ENCODE data around the gene PITPNM2. TPM values are rescaled to one million over a fixed set of nuclear protein-coding genes. Genes with fewer than 3 reads are reported as not detected.

PITPNM2 gene
- total and polyA plus RNA-seq, 9 of the 15 experiments (the other 6 are each of a cell fraction or from before 2014, with no cell fraction given), result 0.03 to 10.8 (median 2.9) TPM

DNA sequence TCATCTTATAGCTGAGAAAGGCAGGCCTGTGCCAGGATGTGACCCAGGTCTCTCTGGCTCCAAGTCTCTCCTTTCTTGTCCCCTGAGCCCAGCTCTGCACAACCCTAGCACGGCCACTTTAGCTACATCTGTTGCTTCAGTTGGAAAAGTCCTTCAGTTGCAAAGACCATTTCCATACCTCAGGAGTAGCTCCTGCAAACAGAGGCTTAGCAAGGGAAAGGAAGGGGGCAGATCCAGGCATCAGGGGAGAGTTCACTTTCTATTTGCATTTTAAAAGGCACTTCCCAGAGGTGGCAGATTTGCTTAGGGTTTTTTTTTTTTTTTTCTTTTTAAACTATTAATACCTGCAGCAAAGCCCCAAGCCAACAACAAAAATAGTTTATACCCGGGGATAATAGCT, 3.0 kb upstream of the PITPNM2 start (continued):
- TF ChIP-seq, protein P1, sequence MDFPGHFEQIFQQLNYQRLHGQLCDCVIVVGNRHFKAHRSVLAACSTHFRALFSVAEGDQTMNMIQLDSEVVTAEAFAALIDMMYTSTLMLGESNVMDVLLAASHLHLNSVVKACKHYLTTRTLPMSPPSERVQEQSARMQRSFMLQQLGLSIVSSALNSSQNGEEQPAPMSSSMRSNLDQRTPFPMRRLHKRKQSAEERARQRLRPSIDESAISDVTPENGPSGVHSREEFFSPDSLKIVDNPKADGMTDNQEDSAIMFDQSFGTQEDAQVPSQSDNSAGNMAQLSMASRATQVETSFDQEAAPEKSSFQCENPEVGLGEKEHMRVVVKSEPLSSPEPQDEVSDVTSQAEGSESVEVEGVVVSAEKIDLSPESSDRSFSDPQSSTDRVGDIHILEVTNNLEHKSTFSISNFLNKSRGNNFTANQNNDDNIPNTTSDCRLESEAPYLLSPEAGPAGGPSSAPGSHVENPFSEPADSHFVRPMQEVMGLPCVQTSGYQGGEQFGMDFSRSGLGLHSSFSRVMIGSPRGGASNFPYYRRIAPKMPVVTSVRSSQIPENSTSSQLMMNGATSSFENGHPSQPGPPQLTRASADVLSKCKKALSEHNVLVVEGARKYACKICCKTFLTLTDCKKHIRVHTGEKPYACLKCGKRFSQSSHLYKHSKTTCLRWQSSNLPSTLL (IDR thresholded peaks at IDR 0.05), result no peak
- TF ChIP-seq POLR2A (conservative IDR thresholded peaks at IDR 0.05) (no peak), MECOM (CRISPR knock-in tag; IDR thresholded peaks at IDR 0.05) (no peak), KLF13 (tag; IDR thresholded peaks at IDR 0.05; ENCODE audit: borderline replicate concordance, low read depth) (no peak)
- TF ChIP-seq, protein P2, sequence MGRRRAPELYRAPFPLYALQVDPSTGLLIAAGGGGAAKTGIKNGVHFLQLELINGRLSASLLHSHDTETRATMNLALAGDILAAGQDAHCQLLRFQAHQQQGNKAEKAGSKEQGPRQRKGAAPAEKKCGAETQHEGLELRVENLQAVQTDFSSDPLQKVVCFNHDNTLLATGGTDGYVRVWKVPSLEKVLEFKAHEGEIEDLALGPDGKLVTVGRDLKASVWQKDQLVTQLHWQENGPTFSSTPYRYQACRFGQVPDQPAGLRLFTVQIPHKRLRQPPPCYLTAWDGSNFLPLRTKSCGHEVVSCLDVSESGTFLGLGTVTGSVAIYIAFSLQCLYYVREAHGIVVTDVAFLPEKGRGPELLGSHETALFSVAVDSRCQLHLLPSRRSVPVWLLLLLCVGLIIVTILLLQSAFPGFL (CRISPR knock-in tag; IDR thresholded peaks at IDR 0.05), result no peak

DNA sequence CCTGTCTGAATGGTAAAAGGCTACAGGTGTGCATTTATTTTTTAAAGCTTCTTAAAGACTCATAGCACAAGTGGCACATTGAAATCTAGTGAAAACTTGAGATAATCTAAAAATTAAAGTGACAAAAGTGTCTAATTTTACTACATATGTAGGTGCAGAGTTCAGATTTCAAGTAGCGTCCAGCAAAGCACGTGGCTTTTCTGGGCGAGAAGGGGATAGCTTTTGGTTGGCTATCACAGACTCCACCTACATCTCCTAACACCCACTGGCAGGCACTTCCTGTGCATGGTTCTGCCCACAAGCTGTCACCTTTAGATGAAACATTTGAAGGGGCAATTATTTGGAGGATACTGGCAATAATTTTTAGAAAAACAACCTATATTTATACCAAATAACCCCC, 1.9 kb upstream of the PITPNM2 start:
- Histone ChIP-seq H3K36me3 (ENCODE audit: control insufficient read depth, insufficient read depth, low read length) (peaks cover 33% of the 10 kb centered on the region; the same call in 2 of the 3 replicates), H3K4me3 (no peak overlapping the region), H3K4me1 (replicated peaks in 1 of 2; ENCODE audit: control insufficient read depth in 2 of 2, insufficient read depth in 2 of 2, low read length in 2 of 2) (peaks cover 23 to 26% of the 10 kb centered on the region in 2 experiments; a peak in 4 of 5 replicates), H3K27me3 (ENCODE audit: control insufficient read depth in 2 of 2, insufficient read depth in 2 of 2, low read length in 2 of 2) (no peaks in the 10 kb centered on the region), H2AFZ (ENCODE audit: low read depth, low read length) (no peak overlapping the region), H4K20me1 (replicated peaks; ENCODE audit: control insufficient read depth, insufficient read depth, low read length) (peaks cover 12% of the 10 kb centered on the region), H3K4me2 (ENCODE audit: insufficient read depth, low read length) (no peak overlapping the region), H3K9me1 (ENCODE audit: control insufficient read depth, insufficient read depth, low read length) (peaks cover 5% of the 10 kb centered on the region), H3K9me3 (replicated peaks; ENCODE audit: control insufficient read depth, insufficient read depth, low read depth, low read length) (no peaks in the 10 kb centered on the region), H3K79me2 (ENCODE audit: control insufficient read depth, insufficient read depth, low read length) (peaks cover 18% of the 10 kb centered on the region; the same call in 2 of the 3 replicates), H3K27ac (ENCODE audit: extremely low read depth, low read depth, low read length) (no peak overlapping the region), H3K9ac (ENCODE audit: insufficient read depth in 1 of 2, low read depth in 2 of 2, low read length in 2 of 2) (no peak overlapping the region)
- intact Hi-C loops (cut with micrococcal nuclease), result no loop called here
- DNase-seq (ENCODE audit: extremely low read depth in 1 of 4, low spot score in 3 of 4) (peak in 1 of 4 experiments; percentile 25), FAIRE-seq (no peak), ATAC-seq (no peak)
- in situ Hi-C loops (cut with MboI), result no loop called here
- ChIA-PET POLR2A (interaction anchor here (1.4 kb wide), 1 partner anchor 13 kb away, joined by 4 read pairs; no protein-coding TSS in a partner anchor), CTCF (ENCODE audit: low intra/inter-chr PET ratio) (no interaction called here)
- BruUV-seq (replicated peaks), result no TSS peak
- TF ChIP-seq, protein P3, sequence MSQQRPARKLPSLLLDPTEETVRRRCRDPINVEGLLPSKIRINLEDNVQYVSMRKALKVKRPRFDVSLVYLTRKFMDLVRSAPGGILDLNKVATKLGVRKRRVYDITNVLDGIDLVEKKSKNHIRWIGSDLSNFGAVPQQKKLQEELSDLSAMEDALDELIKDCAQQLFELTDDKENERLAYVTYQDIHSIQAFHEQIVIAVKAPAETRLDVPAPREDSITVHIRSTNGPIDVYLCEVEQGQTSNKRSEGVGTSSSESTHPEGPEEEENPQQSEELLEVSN (IDR thresholded peaks at IDR 0.05; ENCODE audit: borderline replicate concordance in 1 of 2, extremely low read depth in 1 of 2, insufficient read depth in 1 of 2, insufficient read length in 1 of 2, low read depth in 1 of 2, low read length in 1 of 2, poor library complexity in 1 of 2, severe bottlenecking in 1 of 2), result peak in 1 of 2 experiments; percentile 25
- TF ChIP-seq L3MBTL2 (IDR thresholded peaks at IDR 0.05) (peak; percentile 80), ZNF197 (CRISPR knock-in tag; IDR thresholded peaks at IDR 0.05; ENCODE audit: low read depth) (no peak)
- 36% methylated on average over 3 of the region's 3 CpGs for WGBS (ENCODE audit: insufficient coverage, low coverage, missing lambda C conversion rate)

All from K562 (cell line).